HG03439 (cell line): ENCODE results near the gene ROS1.
"Not testable (repeated sequence)": the region's sequence is repeated elsewhere in the genome, so short reads cannot be mapped to it uniquely, and the experiment has no call there.

Source experiments
- ATAC-seq: cut with Tn5 transposase; IDR thresholded peaks from one replicate; pipeline ENCODE4 v1.9.1; 2021; ENCODE audit warnings: mild to moderate bottlenecking, moderate library complexity; ENCODE audit not compliant: unreplicated experiment

ROS1 gene

GRCh38 chr6:117425431-117426153 lies at the start of gene ROS1:
Gene ROS1 (minus strand): TSS chr6:117425942. CDS start chr6:117425656, 286 bp downstream.
- ATAC-seq = no peak

GRCh38 chr6:117473401-117473800 lies 47.7 kb upstream of the ROS1 start:
- ATAC-seq = no peak

GRCh38 chr6:117472667-117473066 lies 46.9 kb upstream of the ROS1 start:
- no peak for ATAC-seq

GRCh38 chr6:117469791-117470190 lies 44.0 kb upstream of the ROS1 start:
- no peak for ATAC-seq

- no peak for ATAC-seq
Observed at GRCh38 chr6:117469356-117469755, 43.6 kb upstream of the ROS1 start.

- not testable (repeated sequence) for ATAC-seq
Observed at GRCh38 chr6:117468527-117468926, 42.8 kb upstream of the ROS1 start.

- ATAC-seq = no peak
Observed at GRCh38 chr6:117467876-117468275, 42.1 kb upstream of the ROS1 start.

- ATAC-seq = no peak
Observed at GRCh38 chr6:117465691-117466090, 39.9 kb upstream of the ROS1 start.

GRCh38 chr6:117464700-117465099 lies 39.0 kb upstream of the ROS1 start:
- no peak for ATAC-seq

GRCh38 chr6:117463762-117464665 lies 38.3 kb upstream of the ROS1 start:
- peak; percentile 83 for ATAC-seq

GRCh38 chr6:117459204-117459944 lies 33.6 kb upstream of the ROS1 start:
- ATAC-seq = no peak

GRCh38 chr6:117456998-117457397 lies 31.3 kb upstream of the ROS1 start:
- ATAC-seq = no peak

- no peak for ATAC-seq
Observed at GRCh38 chr6:117456250-117456649, 30.5 kb upstream of the ROS1 start.

- ATAC-seq = no peak
Observed at GRCh38 chr6:117451671-117452070, 25.9 kb upstream of the ROS1 start.

GRCh38 chr6:117449549-117450439 lies 24.1 kb upstream of the ROS1 start:
- ATAC-seq = no peak

- no peak for ATAC-seq
Observed at GRCh38 chr6:117448732-117449485, 23.2 kb upstream of the ROS1 start.

- ATAC-seq = no peak
Observed at GRCh38 chr6:117448011-117448410, 22.3 kb upstream of the ROS1 start.

GRCh38 chr6:117446861-117447260 lies 21.1 kb upstream of the ROS1 start:
- no peak for ATAC-seq

- ATAC-seq = no peak
Observed at GRCh38 chr6:117444600-117444999, 18.9 kb upstream of the ROS1 start.

- not testable (repeated sequence) for ATAC-seq
Observed at GRCh38 chr6:117442313-117442712, 16.6 kb upstream of the ROS1 start.
